ENCODE data around the gene CPNE1. TPM values are rescaled to one million over a fixed set of nuclear protein-coding genes. Genes with fewer than 3 reads are reported as not detected.

CPNE1 gene
- total RNA-seq, 2 experiments from 2014 or later, result 308 to 324 TPM

DNA sequence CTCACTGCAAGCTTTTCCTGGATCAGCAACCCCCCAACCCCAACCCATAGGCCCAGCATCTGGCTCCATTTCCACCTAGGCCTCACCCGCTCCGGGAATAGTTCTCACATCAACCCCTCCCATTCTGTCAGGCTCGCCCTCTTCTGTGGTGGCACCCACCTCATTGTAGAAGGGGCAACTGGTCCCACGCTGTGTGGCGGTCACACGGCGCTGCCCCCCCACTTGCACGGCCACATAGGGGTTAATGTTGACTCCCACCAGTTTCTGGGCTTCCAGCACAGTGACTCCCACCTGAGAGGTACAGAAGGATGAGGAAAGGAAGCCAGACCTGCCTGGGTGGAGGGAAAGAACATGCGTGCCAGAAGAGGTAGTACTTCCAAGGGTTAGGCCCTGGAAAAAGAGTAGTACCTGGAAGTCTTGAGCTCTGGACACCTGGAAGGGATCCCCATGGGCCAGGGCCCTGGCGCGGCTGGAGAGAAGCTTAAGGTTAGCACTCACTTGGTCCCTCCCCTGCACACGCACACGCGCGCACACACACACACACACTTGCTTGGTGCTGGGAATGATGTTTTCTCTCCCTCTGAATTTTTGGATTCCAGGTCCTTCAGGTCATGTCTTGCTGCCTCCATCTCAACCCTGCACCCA, 61.7 kb downstream of the CPNE1 start:
- ATAC-seq, result no peak
- no peak overlapping the region for H3K27ac Mint-ChIP-seq

DNA sequence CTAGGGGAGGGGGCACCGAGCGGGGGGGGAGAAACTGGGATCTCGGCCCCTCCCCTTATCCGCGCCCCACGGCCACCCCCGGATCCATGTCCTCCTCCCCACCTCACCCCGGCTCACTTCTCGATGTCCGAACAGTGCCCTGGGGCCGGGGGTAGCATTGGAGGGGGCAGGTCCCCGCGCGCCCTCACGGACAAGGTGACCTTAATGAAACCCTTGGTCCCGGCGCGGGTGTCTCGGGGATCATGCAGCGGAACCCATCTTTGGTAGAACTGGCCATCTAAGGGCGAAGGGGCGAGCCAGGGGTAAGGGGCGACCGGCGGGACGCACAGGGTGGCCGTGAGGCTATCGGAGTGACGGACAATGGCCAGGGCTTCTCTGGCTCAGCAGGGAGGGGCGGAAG, 62.7 kb downstream of the CPNE1 start:
- peaks cover 4% of the 10 kb centered on the region for H3K4me1 Mint-ChIP-seq (ENCODE audit: low read depth)
- CTCF ChIA-PET, result interaction anchor here (1.0 to 2.0 kb wide), 5 partner anchors 14 to 391 kb away, joined by 3 to 9 read pairs (median 7); partner anchors contain the start of genes SCAND1 and SPAG4
- H3K27ac Mint-ChIP-seq, result no peak overlapping the region
- H3K36me3 Mint-ChIP-seq (ENCODE audit: low read depth), result no peaks in the 10 kb centered on the region
- ATAC-seq (no peak), DNase-seq (no peak)
- H3K4me3 Mint-ChIP-seq, result peak overlapping the region; percentile 9
- POLR2A ChIA-PET, result interaction anchor here (0.6 to 0.7 kb wide), 2 partner anchors 18 to 60 kb away, joined by 3 to 5 read pairs; partner anchors contain the start of gene ERGIC3
- intact Hi-C loops (cut with micrococcal nuclease), result no loop called here
- peaks cover 28% of the 10 kb centered on the region for H3K27me3 Mint-ChIP-seq
- no peaks in the 10 kb centered on the region for H3K9me3 Mint-ChIP-seq
- TF ChIP-seq, protein P1, sequence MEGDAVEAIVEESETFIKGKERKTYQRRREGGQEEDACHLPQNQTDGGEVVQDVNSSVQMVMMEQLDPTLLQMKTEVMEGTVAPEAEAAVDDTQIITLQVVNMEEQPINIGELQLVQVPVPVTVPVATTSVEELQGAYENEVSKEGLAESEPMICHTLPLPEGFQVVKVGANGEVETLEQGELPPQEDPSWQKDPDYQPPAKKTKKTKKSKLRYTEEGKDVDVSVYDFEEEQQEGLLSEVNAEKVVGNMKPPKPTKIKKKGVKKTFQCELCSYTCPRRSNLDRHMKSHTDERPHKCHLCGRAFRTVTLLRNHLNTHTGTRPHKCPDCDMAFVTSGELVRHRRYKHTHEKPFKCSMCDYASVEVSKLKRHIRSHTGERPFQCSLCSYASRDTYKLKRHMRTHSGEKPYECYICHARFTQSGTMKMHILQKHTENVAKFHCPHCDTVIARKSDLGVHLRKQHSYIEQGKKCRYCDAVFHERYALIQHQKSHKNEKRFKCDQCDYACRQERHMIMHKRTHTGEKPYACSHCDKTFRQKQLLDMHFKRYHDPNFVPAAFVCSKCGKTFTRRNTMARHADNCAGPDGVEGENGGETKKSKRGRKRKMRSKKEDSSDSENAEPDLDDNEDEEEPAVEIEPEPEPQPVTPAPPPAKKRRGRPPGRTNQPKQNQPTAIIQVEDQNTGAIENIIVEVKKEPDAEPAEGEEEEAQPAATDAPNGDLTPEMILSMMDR (IDR thresholded peaks at IDR 0.05), result no peak

More for the DNA sequence above, 61.7 kb downstream of the CPNE1 start:
- intact Hi-C loops (cut with micrococcal nuclease), result no loop called here
- no peaks in the 10 kb centered on the region for H3K36me3 Mint-ChIP-seq (ENCODE audit: low read depth)
- no peaks in the 10 kb centered on the region for H3K9me3 Mint-ChIP-seq
- TF ChIP-seq, protein P1 (IDR thresholded peaks at IDR 0.05), result no peak
- ChIA-PET CTCF (interaction anchor here (0.8 to 2.7 kb wide), 3 partner anchors 16 to 61 kb away, joined by 3 to 13 read pairs (median 3); no protein-coding TSS in a partner anchor), POLR2A (interaction anchor here (0.9 to 1.1 kb wide), 3 partner anchors 14 to 94 kb away, joined by 3 to 8 read pairs (median 3); partner anchors contain the start of genes ERGIC3 and SPAG4)
- H3K4me3 Mint-ChIP-seq, result no peak overlapping the region
- DNase-seq, result no peak
- H3K27me3 Mint-ChIP-seq, result peaks cover 25% of the 10 kb centered on the region
- H3K4me1 Mint-ChIP-seq (ENCODE audit: low read depth), result peaks cover 4% of the 10 kb centered on the region

- ChIA-PET CTCF (interaction anchor here (0.6 to 2.0 kb wide), 10 partner anchors 11 to 392 kb away, joined by 3 to 9 read pairs (median 4); partner anchors contain the start of genes SCAND1 and SPAG4), POLR2A (interaction anchor here (0.7 to 1.7 kb wide), 2 partner anchors 15 to 19 kb away, joined by 3 to 4 read pairs; partner anchors contain the start of gene SPAG4)
- H3K36me3 Mint-ChIP-seq (ENCODE audit: low read depth), result no peaks in the 10 kb centered on the region
- peak overlapping the region; percentile 69 for H3K4me3 Mint-ChIP-seq
- ATAC-seq (peak; percentile 91), DNase-seq (peak; percentile 84)
- TF ChIP-seq, protein P1 (IDR thresholded peaks at IDR 0.05), result peak; percentile 52
- peak overlapping the region; percentile 55 for H3K27ac Mint-ChIP-seq
- peaks cover 4% of the 10 kb centered on the region for H3K4me1 Mint-ChIP-seq (ENCODE audit: low read depth)
- intact Hi-C loops (cut with micrococcal nuclease), result no loop called here
- peaks cover 28% of the 10 kb centered on the region for H3K27me3 Mint-ChIP-seq
- no peaks in the 10 kb centered on the region for H3K9me3 Mint-ChIP-seq
Measured at GRCh38 chr20:35600993-35601973, 63.4 kb downstream of the CPNE1 start.

GRCh38 chr20:35600176-35600992, 64.3 kb downstream of the CPNE1 start:
- peak overlapping the region; percentile 69 for H3K4me3 Mint-ChIP-seq
- no peak for ATAC-seq
- POLR2A ChIA-PET, result interaction anchor here (1.0 to 1.7 kb wide), 2 partner anchors 15 to 73 kb away, joined by 3 to 4 read pairs; partner anchors contain the start of gene SPAG4

More at GRCh38 chr20:35600176-35600992, 64.3 kb downstream of the CPNE1 start:
- intact Hi-C loops (cut with micrococcal nuclease), result no loop called here
- Mint-ChIP-seq H3K27me3 (peaks cover 28% of the 10 kb centered on the region), H3K4me1 (ENCODE audit: low read depth) (peaks cover 4% of the 10 kb centered on the region), H3K27ac (no peak overlapping the region), H3K36me3 (ENCODE audit: low read depth) (no peaks in the 10 kb centered on the region), H3K9me3 (no peaks in the 10 kb centered on the region)
- DNase-seq, result no peak
- CTCF ChIA-PET, result interaction anchor here (1.2 to 2.0 kb wide), 4 partner anchors 12 to 393 kb away, joined by 3 to 9 read pairs (median 4); no protein-coding TSS in a partner anchor
- TF ChIP-seq, protein P1 (IDR thresholded peaks at IDR 0.05), result no peak

All from activated CD8-positive, alpha-beta T cell treated with anti-CD3 and anti-CD28 coated beads for 36 hours (primary cell).